Measurements from ENCODE around the gene GMDS. TPM values are rescaled to one million over a fixed set of nuclear protein-coding genes. Genes with fewer than 3 reads are reported as not detected.

Gene GMDS
- total and polyA plus RNA-seq, 2 donors (not counting 1 experiment from before 2014, with no cell fraction given) = 11.5 to 16.4 TPM

DNA sequence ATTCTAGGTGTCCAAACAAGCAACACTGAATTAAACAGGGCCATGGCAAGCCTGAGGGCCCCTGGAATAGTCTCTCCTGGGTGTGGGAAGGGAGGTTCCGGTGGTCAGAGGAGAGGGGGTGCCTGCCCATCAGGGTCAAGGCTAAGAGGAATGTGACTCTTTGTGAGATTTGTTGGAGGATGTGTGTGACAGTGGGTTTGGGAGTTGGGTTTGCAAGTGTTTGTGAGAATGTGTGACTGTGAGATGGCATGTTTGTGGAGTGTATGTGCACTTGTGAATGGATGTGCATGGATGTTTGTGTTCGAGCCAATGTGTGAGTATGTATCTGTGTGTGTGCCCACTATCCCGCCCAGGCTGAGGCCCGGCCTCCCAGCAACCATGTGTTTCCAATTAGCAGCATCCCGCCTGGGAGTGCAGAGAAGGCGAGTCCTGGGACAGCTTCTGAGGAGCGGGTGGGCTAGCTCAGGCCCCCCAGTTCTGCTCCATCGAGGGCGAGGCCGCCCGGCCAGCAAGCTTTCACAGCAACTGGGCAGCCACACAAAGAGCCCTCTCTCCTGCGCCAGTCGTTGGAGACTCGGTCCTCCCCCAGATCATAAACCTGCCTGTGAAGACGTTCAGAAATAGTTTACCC, 623.1 kb downstream of the GMDS start:
- CTCF ChIA-PET = interaction anchor here (1.0 kb wide), 1 partner anchor 482 kb away, joined by 3 read pairs; no protein-coding TSS in a partner anchor
- DNase-seq = no peak
- no peak overlapping the region for H3K27ac Mint-ChIP-seq

More for the DNA sequence above, 623.1 kb downstream of the GMDS start:
- POLR2A ChIA-PET = no interaction called here
- H3K79me2 ChIP-seq (ENCODE audit: control insufficient read depth, insufficient read depth, low read length) = no peaks in the 10 kb centered on the region
- Mint-ChIP-seq H3K4me3 (no peak overlapping the region), H3K27me3 (peaks cover 63% of the 10 kb centered on the region), H3K4me1 (peaks cover 22% of the 10 kb centered on the region), H3K9me3 (ENCODE audit: insufficient read depth) (no peaks in the 10 kb centered on the region)
- no peak overlapping the region for H3K4me2 ChIP-seq (replicated peaks; ENCODE audit: low read depth, low read length, poor library complexity, severe bottlenecking)
- no peaks in the 10 kb centered on the region for H3K36me3 ChIP-seq (replicated peaks in 1 of 2; ENCODE audit: control extremely low read depth in 1 of 2, control insufficient read depth in 1 of 2, extremely low read depth in 1 of 2, insufficient read depth in 2 of 2, low read length in 1 of 2)
- no peak overlapping the region for H3K4me3 ChIP-seq (ENCODE audit: control extremely low read depth in 1 of 5, extremely low read depth in 1 of 5, insufficient read depth in 1 of 5, low read depth in 2 of 5, low read length in 4 of 5)
- no peaks in the 10 kb centered on the region for H4K20me1 ChIP-seq (ENCODE audit: control insufficient read depth, insufficient read depth, low read length, poor library complexity, severe bottlenecking)
- 90% methylated on average over 13 of the region's 15 CpGs for WGBS (ENCODE audit: insufficient coverage)
- H2AFZ ChIP-seq (ENCODE audit: insufficient read depth, low read depth, low read length, poor library complexity, severe bottlenecking) = no peak overlapping the region
- no peak overlapping the region for H3K9ac ChIP-seq (ENCODE audit: low read length)
- peaks cover 0 to 36% (median 0%) of the 10 kb centered on the region in 3 donors for H3K9me3 ChIP-seq (ENCODE audit: control extremely low read depth in 1 of 3, control insufficient read depth in 2 of 3, insufficient read depth in 1 of 3, low read length in 2 of 3)
- ATAC-seq (ENCODE audit: low read depth) = no peak
- intact Hi-C loops (cut with micrococcal nuclease) = loop anchor here (10.0 kb wide), 1 partner anchor 112 kb away; no protein-coding TSS in a partner anchor
- H3K27ac ChIP-seq (ENCODE audit: low read length in 2 of 2) = no peak overlapping the region
- TF ChIP-seq EZH2 (IDR thresholded peaks at IDR 0.05; ENCODE audit: borderline replicate concordance, insufficient read depth, low read depth, low read length, poor library complexity, severe bottlenecking) = no peak
- TF ChIP-seq, protein P1, sequence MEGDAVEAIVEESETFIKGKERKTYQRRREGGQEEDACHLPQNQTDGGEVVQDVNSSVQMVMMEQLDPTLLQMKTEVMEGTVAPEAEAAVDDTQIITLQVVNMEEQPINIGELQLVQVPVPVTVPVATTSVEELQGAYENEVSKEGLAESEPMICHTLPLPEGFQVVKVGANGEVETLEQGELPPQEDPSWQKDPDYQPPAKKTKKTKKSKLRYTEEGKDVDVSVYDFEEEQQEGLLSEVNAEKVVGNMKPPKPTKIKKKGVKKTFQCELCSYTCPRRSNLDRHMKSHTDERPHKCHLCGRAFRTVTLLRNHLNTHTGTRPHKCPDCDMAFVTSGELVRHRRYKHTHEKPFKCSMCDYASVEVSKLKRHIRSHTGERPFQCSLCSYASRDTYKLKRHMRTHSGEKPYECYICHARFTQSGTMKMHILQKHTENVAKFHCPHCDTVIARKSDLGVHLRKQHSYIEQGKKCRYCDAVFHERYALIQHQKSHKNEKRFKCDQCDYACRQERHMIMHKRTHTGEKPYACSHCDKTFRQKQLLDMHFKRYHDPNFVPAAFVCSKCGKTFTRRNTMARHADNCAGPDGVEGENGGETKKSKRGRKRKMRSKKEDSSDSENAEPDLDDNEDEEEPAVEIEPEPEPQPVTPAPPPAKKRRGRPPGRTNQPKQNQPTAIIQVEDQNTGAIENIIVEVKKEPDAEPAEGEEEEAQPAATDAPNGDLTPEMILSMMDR (IDR thresholded peaks at IDR 0.05) = no peak
- H3K27me3 ChIP-seq (replicated peaks in 1 of 4; ENCODE audit: control extremely low read depth in 1 of 4, control insufficient read depth in 3 of 4, insufficient read depth in 4 of 4, low read length in 3 of 4) = peaks cover 0 to 87% (median 64%) of the 10 kb centered on the region in 4 experiments
- peaks cover 37 to 40% of the 10 kb centered on the region in 2 donors for H3K4me1 ChIP-seq (ENCODE audit: control insufficient read depth in 2 of 2, insufficient read depth in 2 of 2, low read length in 2 of 2)
